NCI-H748 (cell line): Measurements from ENCODE around the gene GRK4.
"Not testable (repeated sequence)": the region's sequence is repeated elsewhere in the genome, so short reads cannot be mapped to it uniquely, and the experiment has no call there.

Experiments
- DNase-seq: peaks from one replicate; lab custom pipeline; 2025; ENCODE audit not compliant: unreplicated experiment; lab: John Stamatoyannopoulos, UW

The GRK4 gene

DNA sequence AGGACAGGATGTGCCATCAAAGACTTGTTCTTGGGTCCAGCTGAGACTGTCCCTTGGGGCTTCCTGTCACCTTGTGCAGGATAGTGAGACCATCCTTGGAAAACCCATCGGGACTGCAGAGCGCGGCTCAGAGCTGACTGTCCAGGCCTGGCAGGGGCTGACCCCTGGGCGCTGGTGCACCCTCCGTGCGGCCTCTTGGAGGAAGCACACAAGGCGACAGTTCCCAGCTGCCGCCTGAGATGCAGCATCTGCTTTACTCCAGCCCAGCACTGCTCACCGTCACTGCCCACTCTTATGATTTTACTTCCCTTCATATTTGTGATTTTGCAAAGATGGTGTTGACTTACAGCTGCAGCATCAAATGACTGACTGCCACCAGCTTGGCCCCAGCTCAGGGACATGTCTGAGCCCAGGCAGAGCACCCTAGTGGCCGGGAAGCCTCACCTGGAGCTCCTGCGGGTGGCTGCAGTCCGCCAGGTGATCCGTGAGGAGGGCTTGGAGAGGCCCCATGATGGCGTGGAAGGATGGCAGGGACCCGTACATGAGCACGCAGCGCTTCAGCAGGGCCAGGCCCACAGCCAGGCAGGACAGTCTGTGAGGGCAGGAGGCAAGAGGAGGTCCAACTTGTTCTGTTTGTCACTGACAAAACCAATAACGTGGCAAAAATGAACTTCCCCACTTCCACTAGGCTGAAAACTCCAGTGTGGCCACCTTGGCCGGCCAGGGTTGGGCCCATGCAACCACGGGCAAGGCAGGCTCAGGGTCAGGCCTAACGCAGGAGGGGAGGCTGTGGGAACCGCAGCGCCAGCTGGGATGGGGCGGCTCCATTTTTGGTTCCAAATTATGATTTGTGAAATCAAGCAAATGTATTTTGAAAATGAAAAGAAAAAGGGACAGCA, 22.0 kb upstream of the GRK4 start:
- no peak for DNase-seq

- DNase-seq: no peak
Measured at GRCh38 chr4:2942037-2942531, 21.3 kb upstream of the GRK4 start.

DNA sequence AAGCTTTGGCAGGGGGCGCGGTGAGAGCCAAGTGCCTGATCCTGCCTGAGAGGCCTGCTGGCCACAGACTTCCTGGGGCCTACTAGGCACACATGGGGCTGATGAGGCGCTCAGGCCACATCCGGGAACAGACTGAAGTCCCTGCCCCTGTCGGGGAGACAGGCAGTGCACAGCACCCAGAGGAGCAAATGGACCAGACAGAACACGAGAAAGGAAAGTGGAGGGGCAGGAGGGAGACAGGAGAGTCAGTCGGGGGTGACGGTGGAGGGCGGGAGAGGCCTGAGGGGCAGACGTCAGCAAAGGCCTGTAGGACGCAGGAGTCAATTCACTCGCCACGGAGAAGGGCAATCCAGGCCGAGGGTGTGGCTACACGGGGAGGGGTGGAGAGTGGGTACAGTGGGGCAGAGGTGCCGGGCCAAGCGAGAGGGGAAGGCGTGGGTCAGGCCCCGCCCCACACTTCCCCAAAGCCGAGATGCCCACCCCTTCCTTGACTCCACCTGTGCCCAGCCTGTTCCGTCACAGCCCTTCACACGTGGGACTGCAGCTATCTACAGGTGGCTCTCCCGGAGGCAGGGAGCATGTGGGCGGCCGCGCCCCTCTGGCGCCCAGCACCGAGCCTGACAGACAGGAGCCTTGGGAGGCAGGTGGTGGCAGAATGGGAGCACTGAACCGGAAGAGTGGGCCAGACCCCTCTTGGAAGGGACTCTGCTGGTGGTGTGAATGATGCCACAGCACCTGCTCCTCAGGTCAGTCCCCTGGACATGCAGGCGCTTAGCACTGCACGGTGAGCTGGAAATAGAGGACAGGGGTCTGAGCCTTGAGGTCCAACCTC, 20.6 kb upstream of the GRK4 start:
- no peak for DNase-seq

DNA sequence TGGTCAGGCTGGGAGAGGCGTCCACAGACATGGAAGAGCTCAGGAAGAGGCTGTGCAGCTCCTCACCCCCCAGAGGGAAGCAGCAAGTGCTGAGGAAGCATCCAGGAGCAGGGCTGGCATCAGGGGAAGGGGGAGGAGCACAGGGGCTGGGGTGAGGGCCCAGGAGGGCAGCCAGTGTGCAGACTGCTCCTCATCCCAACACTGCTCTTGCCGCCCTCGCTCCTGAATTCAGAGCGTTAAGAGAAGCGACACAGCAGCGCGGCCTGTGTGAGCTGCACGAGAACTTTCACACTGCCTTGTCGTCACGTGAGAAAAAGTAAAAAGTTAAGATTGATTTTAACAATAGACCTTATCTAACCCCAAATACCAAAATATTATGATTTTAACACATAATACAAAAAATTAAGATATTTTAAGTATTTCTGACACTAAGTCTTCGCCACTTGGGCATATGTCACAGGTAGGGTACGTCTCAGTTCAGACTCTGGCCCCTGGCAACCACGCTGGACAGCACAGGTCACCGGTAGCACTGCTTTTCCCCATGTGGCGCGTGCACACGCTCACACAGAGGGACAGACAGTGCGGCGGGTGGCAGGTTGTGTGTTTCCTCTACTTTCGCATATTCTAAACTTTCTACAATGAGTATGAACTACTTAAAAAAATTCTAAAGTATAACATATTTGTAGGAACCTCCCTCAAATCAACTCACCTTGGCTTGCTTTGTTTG, 19.8 kb upstream of the GRK4 start:
- no peak for DNase-seq

- no peak for DNase-seq
Measured at GRCh38 chr4:2944091-2944482, 19.3 kb upstream of the GRK4 start.

DNA sequence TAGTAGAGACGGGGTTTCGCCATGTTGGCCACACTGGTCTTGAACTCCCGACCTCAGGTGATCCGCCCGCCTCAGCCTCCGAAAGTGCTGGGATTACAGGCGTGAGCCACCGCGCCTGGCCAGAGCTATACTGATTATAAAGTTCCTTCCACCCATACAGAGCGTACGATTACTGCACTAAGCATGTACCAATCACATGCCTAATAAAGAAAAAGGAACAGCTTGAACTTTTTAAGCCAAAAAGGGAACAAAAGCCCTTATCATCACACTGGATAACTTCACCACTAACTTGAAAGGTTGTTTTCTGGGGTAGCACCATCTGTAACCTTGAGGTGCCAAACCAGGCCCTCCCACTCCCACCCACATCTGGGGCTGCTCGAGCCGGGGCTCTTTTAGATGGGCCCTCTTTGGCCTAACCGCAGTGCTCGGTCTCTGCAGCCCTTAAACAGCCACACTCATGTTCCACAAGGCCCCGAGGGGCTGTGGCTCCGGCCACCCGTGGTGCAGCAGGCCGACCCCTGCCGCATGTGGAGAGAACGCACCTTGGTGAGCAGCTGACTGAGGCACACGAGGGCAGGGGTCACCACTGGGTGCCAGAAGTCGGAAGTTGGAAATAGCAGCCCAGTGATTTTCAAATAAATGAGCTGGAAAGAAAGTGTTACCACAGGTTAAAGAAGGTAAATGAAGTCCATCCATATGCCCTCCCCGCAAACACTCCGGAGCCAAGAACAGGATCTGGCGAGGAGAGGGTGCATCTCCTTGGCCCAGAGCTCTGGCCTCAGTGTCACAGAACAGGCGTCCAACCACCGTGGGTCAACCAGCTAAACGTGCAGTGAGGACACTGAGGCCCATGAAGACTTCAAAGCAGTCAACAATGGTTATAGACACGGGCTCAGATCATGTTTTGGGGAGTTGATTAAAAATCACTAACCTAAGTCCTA, 18.5 kb upstream of the GRK4 start:
- DNase-seq: no peak

DNA sequence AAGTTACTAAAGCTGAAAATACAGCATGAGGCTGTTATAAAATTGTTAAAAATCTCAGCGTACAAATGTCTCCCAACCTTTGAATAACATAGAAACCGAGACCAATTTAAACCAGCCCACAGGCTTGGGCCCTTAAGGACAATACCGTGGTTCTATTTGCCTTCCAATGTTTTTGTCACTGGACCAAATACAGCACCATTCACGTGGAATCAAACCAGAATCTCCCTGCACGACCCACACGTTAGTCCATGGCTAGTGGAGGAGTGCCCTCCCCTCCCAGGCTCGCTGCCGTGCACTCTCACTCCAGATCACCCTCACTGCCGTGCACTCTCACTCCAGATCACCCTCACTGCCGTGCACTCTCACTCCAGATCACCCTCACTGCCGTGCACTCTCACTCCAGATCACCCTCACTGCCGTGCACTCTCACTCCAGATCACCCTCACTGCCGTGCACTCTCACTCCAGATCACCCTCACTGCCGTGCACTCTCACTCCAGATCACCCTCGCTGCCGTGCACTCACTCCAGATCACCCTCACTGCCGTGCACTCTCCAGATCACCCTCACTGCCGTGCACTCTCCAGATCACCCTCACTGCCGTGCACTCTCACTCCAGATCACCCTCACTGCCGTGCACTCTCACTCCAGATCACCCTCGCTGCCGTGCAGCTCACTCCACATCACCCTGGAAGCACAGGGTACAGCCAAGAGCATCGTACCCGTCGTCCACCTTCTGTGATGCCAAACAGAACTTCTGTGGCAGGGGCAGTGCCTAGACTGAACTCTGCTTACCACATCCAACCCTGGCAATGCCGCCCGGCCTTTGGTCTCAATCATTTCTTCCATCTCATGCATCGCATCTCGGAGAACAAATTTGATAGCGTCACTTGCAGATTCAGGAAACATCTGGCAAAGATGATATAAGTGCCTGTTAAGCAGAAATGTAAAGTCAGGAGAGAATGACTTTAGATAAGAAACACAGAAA, 17.5 kb upstream of the GRK4 start:
- not testable (repeated sequence) for DNase-seq

DNA sequence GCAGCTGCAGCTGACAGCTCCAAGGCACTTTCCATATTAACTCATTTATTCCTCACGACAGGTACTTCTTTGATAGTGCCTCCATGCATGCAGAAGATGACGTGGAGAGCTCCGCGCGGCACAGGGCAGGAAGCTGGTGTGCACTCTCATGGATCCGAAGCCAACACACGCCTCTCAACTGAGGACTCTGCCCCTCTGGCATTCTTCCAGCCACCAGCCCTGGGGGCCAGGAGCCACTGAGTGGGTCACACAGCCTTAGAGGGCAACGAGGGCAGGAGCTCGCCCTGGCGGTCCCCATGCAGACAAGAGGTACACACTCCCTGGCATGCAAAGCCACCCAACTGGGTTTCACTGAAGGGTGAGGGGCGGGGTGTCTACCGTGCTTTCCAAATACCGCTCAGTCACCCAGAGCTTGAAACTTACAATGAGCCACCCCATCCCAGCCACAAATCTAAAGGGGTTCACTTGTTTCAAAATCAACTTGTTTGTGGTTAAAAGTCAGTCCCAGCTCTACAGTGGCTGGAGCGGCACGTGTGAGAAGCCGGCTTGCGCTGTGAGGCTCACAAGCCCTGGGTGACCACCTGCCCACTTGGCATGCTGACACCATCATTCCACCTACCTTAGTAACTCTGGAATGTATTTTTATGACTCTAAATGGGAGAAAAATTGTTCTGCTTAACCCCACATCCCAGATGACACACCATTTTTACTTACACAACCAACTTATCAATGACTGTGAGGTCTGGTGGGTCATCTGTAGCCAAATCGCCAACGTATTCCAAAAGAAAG, 16.4 kb upstream of the GRK4 start:
- no peak for DNase-seq

GRCh38 chr4:2947926-2948325, 15.4 kb upstream of the GRK4 start:
- DNase-seq: no peak

DNA sequence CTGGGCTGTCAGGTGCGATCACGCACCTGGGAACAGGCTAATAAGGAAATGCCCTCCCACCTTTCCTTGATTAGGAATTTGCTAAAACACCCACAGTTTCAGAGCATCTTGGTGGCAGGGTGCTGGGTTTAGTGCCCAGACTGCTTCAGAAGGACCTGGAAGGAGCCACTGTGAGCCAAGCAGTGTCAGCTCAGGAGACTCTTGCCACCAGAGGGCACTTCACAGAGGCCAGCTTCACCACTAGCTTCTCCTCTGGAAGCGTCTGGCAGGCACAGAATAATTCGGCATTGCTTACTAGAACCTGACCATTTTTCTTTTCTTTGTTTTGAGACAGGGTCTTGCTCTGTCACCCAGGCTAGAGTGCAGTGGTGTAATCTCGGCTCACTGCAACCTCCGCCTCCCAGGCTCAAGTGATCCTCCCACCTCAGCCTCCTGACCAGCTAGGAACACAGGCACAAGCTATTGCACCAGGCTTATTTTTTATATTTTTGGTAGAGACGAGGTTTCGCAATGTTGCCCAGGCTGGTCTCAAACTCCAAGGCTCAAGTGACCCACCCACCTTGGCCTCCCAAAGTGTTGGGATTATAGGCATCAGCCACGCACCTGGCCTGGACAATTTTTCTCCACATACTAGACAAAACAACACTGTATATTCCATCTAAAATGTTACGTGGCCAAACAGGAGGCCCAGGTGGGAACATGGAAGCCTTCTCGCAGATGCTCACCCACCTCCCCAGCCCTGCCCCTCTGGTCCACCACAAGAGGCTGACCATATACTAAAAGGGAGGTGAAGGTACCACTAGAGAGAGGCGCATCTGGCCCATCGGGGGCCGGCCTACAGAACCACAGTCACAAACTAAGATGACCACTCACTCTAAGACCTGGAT, 14.2 kb upstream of the GRK4 start:
- DNase-seq: no peak

DNA sequence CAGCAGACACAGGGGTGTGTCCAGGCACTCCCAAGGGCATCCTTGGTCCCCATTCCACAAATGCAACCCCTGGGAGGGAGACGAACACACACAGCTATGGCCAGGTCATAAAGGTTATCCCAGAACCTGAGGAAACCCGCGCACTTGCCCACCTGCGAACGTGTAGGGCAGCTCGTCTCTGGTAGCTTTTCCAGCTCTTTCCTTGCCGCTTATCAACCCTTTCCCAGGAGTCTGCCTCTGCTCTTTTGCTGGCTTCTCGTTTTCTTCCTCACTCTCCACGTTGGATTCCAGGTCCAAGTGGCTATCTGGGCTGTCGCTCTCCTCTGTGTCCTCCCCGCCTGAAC, 13.6 kb upstream of the GRK4 start:
- DNase-seq: no peak

DNA sequence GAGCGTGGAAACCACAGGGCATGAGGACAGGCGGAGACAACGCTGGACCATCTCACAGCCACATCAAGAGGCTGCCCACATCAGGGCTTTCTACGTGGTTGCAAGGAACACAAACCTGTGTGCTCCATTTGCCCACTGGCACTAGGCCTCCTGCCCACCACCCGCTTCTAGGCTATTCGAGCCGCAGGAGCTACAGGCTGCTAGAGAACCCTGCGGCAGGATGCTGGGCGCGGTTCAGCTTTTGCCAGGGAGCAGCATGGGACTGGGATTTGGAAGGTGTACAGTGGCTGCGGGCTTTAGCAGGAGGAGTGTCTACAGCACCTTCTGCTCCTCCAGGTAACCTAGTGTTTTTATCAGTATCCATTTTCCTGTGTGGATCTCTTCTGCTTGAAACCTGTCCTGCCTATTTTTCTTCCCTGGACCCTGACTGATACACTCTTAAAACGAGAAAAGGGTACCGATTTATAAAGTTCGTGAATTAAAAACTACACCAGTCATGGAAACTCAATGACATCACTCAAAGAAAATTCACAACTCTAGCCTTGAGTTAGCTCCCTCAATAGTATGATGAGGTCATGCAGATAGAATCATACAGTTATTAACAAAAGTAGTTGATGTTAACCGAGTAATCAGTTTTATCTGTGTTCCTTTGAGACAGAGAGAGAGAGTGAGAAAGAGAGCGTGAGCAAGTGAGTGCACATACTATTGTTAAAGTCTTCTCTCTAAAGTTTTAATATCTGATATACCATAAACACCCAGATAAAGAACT, 13.0 kb upstream of the GRK4 start:
- no peak for DNase-seq

- DNase-seq: no peak
Measured at GRCh38 chr4:2953496-2953895, 9.9 kb upstream of the GRK4 start.

DNA sequence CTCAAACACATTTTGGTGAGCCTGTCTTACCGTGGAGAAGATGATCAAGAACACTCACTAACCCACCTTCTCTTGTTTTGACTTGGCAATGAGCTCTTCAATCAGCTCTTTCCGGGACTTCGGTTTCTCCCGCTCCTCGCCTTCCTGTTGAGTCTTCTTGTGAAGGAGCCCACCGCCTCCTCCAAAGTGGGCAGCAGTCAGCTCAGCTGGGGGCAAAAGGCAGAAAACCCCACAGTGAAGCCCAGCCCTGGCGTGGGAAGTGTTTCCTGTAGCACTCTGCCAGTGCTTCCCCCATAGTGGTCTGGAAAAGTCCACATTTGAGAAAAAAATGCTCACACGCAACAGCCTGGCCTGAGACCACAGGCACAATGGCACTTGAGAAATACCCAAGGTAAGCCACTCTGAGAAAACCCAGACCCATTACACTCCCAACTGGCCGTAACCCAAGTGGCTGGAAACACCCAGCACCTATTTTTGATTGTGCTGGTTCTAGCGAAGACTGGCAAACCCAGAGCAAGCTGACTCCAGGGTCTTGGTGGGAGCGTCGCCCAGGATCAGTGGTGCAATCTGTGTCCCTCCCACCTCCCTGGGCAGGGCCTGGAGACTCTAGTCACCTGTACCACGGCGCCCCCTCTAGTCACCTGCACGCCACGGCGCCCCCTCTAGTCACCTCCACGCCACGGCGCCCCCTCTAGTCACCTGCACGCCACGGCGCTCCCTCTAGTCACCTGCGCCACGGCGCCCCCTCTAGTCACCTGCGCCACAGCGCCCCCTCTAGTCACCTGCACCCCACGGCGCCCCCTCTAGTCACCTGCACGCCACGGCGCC, 8.8 kb upstream of the GRK4 start:
- DNase-seq: no peak

- not testable (repeated sequence) for DNase-seq
Measured at GRCh38 chr4:2955186-2956044, 8.0 kb upstream of the GRK4 start.
